CD4-positive, alpha-beta T cell treated with Interleukin-1 beta for 1 hour (primary cell): ENCODE data around the gene MFAP1.

Experiments
- DNase-seq, 2 donors: peaks; one replicate each; pipeline ENCODE4 v3.0.0-alpha.2; 2020 to 2022

MFAP1 gene

DNA sequence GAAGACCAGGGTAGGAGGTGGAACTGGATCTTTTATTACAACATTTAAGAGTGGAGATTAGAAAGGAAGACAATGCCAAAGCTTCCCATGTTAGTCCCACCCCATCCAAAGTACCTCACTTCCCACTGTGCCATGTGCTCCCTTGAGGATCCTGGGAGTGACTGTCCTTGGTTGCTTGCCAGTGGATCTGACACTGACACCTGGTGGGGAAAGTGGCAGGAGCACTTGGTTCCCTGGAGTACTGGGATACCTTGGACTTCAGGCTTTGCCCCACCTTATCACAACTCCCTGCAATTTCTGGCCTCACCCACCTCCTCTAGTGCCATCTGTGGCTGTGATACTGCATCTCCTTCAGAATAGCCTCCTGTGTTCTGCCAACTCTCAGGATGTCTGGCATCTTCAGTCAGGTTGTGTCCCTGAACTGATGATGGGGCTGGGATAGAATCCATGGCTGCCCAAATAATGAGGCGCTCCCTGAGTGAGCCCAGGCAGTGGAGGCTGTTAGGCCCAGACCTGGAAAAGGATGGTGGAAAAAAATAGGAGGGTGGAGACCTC lies 49.0 kb downstream of the MFAP1 start:
- DNase-seq = no peak

DNA sequence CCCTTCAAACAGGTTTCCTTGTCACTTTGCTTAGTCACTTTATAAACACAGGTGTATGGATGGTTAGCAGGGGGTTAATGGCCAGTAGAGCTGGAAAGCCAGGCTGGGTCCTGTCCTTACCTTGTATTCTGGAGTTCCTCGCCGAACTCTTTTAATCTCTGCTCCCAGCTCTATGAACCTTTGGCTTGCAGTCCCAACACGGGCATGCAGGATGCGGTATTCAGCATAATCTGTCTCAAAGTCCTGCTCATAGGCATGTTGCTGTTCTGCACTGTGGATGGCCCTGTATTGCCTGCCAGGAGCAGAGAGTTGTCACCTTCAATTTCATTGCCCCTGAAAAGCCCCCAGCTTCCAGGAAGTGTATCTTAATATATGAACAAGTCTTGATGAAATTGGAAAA lies 50.4 kb downstream of the MFAP1 start:
- DNase-seq = no peak

DNA sequence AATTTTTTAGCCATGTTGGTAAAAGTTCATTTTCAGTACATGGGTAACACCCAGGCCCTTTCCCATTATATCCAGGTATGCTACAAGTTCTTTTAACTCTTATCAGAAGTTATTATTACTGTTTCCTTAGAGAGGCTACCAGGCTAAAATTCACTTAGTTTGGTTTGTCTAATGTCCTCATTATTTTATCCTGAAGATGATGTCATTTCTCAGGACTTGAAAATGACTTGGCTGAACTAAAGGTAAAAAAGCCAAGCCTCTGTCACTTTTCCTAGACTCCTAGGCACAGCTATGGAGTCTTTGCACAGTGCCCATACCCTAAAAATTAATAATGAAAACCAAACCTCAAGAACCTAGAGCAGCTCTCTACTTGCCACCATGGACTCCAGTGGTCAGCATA lies 51.9 kb downstream of the MFAP1 start:
- DNase-seq = no peak

DNA sequence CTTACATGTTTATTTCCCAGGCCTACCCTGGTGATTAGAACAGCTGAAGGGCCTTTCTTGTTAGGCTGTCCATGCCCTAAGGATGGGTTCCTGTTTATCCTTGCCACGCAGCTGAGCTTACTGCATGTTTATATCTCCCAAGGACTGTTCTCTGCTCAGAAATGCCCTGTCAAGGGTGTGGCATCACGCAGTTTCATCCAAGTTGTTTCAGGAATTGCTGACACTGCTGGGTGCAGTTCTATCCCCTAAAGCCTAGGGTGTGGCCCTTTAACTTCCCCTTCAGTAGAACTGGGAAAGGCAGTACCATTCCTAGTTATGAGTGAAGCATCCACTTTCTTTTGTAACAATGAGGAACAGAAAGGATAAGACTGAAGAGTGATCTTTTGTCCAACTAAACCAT lies 52.7 kb downstream of the MFAP1 start:
- DNase-seq = no peak

DNA sequence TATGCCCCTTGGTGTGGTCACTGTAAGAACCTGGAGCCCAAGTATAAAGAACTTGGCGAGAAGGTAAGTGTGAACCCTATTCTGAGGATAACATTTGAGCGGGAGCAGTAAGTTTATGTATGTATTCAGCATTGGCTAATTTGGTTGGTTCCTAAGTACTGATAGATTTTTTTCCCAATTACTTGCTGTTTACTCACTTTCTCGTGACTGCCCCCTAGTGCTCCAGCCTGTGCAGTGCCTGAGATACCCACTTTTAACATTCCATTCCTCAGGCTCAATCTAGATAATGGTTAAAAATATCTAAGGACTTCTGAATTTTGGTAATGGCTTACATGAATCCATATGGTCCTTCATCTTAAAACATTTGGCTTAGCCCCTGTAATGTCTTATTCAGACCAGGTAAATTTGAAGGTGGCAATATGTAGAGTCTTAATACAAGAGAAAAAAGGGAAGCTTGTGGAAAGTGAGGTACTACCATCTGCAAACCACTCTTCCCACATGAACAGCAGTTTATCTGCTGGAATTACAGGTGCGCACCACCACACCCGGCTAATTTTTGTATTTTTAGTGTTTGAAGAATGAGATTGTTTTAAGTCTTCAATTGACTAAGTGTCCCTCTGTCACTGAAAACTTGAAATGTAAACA lies 54.8 kb downstream of the MFAP1 start:
- DNase-seq = peak; percentile 59 to 69

DNA sequence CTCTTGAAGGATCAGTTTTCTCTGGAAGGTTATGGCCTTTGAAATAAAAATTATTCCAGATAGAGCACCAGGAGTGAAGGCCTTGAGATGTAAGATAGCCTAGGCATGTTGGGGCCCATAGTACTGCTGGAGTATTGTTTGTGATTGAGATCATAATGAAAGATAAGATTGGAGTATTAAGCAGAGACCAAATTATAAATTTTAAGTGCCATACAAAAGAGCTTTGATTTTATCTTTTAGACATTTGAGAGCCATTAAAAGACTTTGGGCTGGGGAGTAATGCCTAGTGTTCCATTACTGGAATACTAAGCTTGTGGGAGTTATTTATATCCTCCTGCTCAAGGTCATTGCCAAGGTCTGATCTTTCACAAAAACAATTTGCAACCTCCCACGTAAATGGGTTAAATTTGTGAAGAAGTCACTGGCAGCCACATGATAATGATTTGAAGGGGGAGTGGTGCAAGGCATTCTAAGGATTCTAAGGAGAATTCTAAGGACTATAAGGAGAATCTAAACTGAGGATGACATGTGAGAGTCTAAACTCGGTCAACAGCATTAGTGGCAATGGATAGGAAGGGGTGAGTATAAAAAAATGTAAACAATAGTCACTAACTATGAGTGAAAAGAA lies 60.6 kb downstream of the MFAP1 start:
- no peak for DNase-seq

DNA sequence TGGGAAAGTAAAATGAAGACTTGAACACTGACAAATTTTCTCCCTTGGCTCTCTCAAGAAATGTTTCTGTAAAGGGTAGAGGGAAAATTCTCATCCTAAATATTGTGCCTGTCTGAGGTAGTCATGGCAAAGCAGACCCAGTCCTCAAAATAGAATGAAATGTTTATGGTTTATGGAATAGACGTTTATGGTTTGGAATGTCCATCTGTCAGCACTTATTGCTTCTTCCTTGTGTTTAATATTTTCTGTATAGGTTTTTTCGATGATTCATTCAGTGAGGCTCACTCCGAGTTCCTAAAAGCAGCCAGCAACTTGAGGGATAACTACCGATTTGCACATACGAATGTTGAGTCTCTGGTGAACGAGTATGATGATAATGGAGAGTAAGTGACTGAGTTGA lies 61.7 kb downstream of the MFAP1 start:
- DNase-seq = no peak
